Activated CD4-positive, alpha-beta T cell treated with anti-CD3 and anti-CD28 coated beads for 48 hours (primary cell): Measurements from ENCODE around the gene TKTL2.

Source experiments
- DNase-seq: peaks from one replicate; pipeline ENCODE4 v3.0.0-alpha.2; 2020

Gene TKTL2, protein sequence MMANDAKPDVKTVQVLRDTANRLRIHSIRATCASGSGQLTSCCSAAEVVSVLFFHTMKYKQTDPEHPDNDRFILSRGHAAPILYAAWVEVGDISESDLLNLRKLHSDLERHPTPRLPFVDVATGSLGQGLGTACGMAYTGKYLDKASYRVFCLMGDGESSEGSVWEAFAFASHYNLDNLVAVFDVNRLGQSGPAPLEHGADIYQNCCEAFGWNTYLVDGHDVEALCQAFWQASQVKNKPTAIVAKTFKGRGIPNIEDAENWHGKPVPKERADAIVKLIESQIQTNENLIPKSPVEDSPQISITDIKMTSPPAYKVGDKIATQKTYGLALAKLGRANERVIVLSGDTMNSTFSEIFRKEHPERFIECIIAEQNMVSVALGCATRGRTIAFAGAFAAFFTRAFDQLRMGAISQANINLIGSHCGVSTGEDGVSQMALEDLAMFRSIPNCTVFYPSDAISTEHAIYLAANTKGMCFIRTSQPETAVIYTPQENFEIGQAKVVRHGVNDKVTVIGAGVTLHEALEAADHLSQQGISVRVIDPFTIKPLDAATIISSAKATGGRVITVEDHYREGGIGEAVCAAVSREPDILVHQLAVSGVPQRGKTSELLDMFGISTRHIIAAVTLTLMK

DNA sequence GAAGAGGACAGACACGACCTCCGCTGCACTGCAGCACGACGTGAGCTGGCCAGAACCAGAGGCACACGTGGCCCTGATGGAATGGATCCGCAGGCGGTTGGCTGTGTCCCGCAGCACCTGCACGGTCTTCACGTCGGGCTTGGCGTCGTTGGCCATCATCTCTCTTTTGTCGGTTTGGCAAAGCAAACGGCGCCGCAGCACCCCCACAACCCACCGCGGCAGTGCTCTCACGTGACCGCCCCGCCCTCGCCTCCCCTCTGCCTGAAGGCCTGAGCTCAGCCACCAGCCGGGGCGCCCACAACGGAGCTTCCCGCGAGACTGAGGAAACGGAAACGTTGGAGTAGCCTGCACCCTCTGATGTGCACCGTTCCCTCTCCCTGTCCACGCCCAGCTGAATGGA lies at the start of gene TKTL2:
TSS of gene TKTL2 (minus strand) at position 179 of the 400 bp plus-strand sequence. CDS start at position 159, 20 bp downstream.
- DNase-seq = no peak

DNA sequence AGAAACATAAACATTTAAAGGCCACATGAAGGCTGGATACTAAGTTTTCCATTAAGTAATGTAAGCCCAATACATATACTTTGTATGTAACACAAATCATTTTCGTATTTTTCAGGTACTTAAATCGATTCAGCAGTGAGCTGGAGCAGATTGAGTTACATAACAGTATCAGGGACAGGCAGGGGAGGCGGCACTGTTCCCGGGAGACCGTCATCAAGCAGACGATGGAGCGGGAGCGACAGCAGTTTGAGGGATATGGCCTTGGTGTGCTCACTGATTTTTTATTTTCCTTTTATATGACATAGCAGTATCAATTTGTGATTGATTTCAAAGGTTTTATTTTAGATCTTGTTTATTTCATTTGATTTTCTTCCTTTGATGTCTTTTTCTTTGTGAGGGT lies 41.6 kb upstream of the TKTL2 start:
- DNase-seq = no peak

DNA sequence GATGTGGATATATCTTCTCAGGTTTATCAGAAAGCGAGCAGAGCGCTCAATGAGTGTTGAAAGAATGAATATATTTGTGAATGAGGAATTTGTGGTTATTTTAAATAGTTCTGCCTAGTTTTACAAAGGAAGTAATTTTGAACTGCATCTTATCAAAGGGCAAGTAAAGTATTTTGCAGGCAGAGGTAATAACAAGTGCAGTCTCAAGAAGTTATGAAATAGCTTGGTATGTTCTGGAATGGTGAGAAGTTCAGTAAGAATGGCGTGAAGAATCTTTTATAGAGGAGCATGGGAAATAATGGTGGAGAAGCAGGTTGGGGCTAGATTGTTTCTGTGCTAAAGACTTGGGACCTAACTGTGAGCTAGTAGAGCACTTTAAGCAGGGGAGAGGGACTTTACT lies 31.8 kb upstream of the TKTL2 start:
- DNase-seq = no peak

DNA sequence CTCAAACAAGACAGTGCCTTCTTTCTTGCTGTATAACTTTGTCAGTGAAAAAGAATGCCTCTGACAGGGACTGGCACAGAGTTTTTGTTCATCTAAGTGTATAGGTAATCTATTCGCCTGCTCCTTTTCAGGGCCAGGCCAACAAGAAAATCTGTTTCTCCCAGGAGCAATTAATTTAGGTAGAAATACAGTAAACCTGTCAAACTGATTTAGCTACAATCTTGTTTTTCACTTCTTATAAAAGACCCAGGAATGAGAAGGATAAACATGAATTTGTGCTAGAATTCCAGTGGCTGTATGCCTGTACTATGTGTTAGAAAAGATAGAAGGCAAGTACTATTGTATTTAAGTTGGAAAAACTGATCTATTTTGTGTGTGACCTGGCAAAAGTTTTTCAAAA lies 27.0 kb upstream of the TKTL2 start:
- no peak for DNase-seq

DNA sequence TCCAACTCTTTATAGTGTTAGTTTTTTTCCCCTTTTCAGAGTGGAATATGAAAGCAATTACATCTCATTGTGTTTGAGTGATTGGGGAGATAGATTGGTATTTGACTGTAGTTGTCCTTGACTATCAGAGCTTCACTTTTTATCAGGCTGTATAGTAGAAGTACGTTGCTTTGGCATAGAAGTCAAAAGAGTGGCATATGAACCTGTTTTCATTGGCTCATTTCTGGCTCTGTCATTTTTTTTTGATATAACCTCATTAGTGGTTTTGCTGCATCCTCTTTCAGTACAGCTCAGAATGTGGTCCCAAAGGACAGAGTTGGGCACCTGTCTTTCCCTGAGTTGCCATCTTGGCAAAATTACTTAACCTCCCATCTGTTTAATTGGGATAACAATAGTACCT lies 22.3 kb upstream of the TKTL2 start:
- DNase-seq = no peak

DNA sequence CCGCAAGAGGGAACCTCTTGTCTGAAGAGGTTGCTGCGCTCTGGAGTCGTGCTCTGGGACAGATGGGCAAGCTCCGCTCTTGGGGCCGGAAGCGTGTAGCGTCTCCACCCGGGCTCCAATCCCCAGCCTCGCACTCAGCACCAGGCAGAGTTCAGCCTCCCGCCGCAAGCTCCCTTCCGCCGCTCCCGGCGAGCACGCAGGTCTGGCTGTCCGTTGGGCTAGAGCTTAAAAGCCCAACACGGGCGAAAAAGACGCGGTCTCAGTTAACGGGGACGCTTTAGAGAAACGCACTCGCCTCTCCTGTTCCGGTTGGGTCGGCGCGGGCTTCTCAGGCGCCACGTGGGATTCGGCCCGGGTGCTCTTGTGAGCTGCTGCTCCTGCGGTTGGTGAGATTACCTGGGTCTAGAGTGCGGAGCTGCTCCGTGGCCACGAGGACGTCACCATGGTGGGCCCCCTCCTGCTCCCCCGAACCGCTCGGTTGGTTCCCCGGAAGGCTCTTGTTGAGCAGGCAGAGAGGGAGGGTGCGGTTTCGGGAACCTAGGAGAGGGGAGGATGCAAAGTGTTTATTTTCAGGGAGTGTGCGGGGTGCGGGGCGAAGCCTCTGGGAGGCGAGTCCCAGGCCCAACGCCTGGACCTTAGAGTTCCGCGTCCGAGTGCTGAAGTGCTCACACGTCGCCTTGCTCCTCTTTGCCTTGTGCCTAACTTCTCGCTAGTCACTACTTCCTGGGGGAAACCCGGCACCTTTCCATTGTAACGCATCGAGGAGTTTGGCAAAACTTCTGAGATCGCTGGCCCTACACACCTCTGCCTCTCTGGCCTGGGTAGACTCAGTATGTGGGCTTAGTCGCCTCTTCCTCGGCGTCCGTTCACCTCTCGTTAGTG lies 21.0 kb upstream of the TKTL2 start, which contains the start of gene TMA16:
TSS of gene TMA16 (plus strand) at position 331 of the 882 bp plus-strand sequence. CDS start at position 443, 112 bp downstream.
- DNase-seq = peak; percentile 93

DNA sequence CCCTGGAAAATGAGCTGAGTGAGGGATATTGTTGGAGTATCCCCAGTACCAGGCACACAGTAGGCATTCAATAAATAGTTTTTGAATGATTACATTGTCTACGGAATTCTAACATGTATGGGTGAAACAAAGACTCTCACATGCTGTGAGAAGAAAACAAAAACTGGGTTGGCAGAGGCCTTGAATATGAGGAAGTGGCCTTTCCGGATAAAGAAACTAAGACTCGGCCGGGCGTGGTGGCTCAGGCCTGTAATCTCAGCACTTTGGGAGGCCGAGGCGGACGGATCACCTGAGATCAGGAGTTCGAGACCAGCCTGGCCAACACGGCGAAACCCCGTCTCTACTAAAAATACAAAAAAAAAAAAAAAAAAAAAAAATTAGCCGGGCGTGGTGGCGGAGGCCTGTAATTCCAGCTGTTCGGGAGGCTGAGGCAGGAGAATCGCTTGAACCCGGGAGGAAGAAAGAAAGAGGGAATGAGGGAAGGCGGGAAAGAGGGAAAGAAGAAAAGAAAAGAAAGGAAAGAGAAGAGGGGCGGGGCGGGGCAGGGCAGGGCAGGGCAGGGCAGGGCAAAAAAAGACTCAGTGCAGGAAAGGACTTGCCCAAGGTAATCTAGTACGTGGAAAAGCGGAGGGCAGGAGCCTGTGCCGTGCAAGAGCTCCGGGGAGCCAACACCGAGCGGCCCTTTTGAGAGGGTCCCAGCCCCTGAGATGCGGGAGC lies 20.2 kb upstream of the TKTL2 start:
- DNase-seq = peak; percentile 12

DNA sequence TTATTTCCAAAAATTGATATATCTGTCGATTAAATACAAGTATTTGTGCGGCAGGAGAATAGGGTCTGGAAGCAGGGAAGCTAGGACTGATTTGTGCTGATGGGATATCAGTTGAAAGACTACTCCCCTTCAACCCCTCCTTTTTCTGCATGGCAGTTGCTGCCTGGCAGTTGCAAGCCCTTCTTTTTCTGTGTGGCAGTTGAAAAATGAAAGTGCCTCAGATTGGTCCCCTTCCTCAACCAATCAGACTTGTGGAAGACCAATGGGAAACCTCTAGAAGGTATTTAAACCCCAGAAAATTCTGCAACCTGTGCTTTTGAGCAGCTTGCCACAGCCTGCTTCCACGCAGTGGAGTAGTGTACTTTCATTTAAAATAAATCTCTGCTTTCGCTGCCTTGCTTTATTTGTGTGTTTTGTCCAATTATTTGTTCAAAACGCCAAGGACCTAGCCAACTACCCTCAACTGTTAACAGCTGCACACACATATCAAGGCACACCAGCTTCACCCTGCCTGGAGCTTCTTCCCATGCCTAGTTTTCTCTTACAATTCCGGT lies 19.5 kb upstream of the TKTL2 start:
- no peak for DNase-seq

DNA sequence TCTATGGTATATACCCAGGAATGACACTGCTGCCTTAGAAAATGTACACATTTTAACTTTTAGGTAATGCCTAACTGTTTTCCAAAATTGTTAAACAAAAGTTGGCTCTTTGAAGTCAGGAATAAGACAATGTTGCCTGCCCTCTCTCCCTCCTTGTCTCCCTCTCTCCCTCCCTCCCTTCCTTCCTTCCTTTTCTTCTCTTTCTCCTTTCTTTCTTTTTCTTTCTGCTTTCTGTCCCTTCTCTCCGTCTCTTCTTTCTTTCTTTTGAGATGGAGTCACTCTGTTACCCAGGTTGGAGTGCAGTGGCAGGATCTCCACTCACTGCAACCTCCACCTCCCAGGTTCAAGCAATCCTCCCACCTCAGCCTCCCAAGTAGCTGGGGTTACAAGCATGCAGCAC lies 16.4 kb upstream of the TKTL2 start:
- no peak for DNase-seq

DNA sequence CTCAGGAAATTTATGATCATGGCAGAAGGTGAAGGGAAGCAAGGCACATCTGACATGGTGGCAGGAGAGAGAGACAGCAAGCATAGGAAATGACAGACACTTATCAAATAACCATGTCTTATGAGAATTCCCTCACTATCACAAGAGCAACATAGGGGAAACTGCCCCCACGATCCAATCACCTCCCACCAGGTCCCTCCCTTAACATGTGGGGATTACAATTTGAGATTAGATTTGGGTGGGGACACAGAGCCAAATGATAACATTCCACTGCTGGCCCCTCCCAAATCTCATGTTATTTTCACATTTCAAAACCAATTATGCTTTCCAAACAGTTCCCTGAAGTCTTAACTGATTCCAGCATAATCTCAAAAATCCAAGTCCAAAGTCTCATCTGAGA lies 12.8 kb upstream of the TKTL2 start:
- DNase-seq = no peak

DNA sequence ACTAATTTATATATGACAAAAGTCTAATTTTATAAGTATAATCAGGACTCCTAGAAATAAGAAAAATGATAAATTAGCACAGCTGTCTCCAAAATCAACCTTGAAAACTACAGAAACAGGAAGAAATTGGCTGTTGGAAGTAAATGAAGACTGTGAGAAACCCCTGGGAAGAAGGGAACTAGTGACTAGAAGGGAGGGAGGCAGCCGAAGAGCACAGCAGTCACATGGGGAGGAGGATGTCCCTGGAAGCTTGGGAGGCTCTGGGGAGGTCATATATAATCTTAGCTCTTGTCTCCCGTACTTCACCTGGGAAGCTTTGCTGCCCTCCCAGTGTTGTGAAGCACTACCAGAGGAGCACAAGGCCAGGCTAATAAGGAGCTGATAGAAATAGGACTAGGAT lies 12.0 kb upstream of the TKTL2 start:
- DNase-seq = no peak

DNA sequence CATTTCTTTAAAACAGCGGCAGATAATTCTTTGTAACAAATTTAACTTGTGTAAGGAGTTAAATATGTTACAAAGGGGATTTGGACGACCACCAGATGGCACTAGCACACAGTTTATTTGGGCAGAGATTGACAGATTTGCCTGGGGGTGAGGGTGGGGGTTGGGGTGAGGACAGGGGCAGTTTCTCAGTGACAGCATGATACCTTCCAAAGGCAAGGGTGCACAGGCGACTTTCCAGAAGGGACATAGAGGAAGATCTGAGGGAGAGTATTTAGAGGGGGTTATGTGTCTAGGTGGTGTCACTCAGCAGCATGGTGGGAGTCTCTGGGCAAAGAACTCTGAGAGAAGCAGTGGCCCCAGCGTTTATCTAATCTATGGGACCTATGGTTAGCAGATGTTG lies 11.4 kb upstream of the TKTL2 start:
- DNase-seq = peak; percentile 66

DNA sequence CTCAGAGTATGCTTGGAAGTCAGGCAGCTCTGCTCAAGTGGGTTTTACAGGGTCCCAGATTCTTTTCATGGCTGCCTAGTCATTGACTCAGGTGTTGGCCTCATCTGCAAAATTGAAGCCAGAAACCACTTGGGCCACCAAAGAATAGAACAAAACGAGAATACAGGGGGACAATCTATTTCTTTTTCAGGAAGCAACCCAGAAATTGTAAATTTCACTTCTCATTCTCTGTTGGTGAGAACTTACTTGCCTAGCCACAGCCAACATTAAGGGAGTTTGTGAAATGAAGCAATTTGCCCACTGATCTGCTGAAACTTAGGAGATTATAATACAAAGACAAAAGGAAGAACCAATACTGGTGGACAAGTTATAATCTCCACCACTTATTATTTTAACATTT lies 8.6 kb upstream of the TKTL2 start:
- no peak for DNase-seq

DNA sequence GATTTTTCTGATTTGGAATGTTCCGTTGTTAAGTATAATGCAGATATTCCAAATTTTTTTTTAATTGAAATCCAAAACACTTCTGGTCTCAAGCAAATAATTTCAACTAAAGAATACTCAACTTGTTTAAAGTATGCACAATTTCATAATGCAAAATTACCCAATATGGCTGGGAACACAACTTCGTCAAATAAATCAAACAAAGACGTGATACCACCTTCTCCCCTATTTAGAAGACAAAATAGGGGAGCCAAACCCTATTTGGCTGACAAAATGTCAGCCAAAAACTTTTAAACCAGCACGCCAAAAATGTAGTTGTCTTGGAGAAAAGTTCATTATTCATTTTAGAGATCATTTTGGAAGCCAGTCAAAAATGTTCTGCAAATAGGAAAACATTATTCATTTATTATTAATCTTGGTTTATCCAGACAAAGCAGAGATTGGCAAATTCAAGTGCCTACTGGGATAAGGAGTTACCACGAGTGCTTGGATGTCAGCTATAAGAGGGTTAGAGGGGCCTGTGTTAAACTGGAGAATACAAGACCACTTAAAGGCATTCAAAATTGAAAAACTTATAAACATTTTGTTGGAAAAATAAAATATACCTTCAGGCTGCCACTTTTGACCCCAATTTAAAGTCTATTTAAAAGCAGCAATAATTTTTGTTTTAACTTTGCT lies 3.3 kb upstream of the TKTL2 start:
- no peak for DNase-seq

DNA sequence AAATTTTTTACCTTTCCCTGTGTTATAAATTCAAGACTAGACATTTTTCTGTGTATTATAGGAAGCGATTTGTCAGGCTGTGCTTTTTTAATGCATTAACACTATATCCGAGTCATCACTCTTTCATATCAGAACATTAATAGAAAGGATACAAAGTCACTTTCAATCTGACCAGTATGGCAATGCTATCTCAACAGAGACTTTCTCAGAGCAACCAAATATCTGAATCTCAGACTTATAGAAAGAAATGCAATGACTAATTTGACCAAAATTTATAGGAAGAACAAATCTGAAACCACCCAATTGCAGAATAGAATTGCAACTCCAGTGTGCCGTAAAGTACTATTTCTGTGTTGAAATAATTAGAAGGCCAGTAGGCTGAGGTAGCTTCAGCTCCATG lies 473 bp upstream of the TKTL2 start:
- DNase-seq = no peak

DNA sequence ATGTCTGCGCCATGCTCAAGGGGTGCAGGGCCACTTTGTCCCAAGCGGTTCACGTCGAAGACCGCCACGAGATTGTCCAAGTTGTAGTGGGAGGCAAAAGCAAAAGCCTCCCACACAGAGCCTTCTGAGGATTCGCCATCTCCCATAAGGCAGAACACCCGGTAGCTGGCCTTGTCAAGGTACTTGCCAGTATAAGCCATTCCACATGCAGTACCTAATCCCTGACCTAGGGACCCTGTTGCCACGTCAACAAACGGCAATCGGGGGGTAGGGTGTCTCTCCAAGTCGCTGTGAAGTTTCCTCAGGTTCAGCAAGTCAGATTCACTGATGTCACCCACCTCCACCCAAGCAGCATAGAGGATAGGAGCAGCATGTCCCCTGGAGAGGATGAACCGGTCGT lies 424 bp downstream of the TKTL2 start:
- no peak for DNase-seq

DNA sequence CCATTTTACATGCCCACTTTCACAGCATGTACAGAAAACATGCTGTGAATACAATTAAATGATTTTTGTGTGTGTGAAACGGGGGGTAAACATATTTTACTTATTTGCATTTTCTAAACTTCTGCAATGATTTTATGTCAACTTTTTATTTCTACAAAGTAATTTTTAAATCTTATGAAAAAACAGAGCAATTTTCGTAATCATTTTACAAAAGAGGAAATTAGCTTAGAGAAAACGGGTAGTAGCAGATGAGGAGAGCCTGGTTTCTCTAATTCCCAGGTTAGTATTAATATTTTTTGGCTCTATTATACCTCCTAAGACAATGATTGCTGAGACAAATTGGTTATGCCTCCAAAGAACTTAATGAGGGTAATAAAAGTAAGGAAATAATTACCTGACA lies 3.2 kb downstream of the TKTL2 start:
- no peak for DNase-seq

DNA sequence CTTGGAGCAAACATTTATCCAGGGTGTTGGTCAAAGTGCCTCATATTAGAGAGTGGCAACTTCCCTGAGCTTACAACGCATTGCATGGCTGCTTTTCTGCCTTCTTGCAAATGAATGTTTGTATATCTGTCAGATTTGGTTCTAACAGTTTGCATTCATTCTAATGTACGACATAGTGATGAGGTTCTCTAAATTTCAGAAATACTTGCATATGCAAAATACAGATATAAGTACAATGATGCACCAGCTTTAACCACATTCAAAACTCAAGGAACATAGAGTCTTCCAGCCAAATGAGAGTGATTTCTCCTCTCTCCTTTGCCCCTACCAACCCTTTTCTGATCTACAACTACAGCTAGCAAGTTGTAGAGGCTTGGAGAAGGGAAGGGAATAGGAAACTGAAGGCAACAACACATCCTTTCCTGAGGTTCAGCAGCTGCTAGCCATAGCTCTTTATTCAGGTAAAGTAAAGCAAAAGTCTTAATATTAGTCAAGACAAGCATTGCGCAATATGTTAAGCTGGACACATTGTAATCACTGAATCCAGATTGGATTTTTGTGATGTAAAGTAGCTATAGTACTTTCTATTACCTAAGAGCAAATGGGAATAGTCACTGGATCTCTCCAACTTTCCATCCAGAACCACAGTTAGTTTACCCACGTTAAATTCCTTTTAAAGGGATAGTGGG lies 6.3 kb downstream of the TKTL2 start:
- no peak for DNase-seq

DNA sequence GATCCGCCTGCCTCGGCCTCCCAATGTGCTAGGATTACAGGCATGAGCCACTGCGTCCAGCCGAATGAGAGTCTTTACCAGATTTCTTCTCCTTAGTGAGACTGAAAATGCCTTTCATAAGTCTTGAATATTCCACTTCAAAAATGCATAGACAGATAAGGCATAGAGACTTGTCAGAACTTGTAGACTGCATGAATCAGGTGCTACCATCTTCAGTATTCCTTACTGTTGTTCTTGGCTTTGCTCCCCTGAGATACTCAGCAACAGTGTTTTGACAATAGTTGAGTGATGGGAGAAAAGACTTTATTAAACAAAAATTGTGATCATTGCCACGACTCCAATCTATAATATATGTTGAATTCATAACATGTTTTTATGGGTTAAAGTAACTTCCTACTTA lies 11.0 kb downstream of the TKTL2 start:
- DNase-seq = no peak

DNA sequence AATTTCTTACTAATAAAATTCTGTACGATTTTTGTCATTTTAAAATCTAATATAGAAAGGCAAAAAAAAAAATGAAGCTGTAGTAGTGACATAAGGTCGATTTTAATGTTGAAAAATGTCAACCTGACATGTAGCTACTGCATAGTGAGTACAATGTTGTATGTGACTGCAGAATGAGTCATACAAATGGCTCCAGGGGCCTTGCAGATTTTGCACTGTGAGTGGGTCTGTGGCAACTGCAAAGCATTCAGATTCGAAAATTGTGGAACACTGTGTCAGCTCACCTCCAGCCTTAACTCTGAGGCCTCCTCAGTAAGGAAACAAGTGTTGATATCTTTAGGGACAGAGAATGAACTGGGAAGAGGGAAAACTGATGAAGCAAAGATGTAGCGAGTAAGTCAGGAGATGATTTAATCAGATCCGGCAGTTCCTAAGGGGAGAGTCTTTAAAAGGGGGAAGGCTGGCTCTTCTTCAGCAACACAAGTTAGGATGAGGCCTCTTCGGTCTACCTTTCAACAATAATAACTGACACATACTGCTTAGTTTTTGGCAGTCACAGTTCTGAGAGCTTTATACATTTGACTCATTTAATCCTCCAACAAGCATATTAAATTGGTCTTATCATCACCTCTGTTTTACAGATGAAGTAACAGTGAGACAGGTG lies 24.9 kb downstream of the TKTL2 start:
- DNase-seq = no peak

DNA sequence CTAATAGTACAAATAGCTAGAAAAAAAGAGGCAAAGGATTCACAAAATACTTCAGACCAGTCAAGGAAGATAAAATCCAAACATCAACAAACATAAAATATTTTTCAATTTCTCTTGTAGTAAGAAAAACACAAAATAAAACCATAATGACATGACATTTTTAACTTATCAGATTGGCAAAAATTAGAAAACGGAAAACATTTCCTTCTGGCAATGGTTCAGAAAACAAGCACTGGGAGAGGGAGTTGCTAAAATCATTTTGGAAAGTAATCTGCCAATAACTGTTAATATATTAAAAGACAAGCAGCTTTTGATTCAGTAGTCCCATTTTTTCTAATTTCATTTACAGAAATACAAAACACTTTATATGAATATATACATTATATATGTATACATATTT lies 26.1 kb downstream of the TKTL2 start:
- no peak for DNase-seq
